HepG2 (cell line): ENCODE results near the gene PSMD8. TPM values are rescaled to one million over a fixed set of nuclear protein-coding genes. Genes with fewer than 3 reads are reported as not detected.

Experiments
- ATAC-seq: fragments of 200-7000 bp; cut with Tn5 transposase; 3 replicates; pipeline ENCODE4 v1.9.1; 2020; ENCODE audit warnings: mild to moderate bottlenecking, moderate library complexity
- BruUV-seq: library from RNA; stranded (reverse); fragments of 400-500 nt; replicated peaks from 2 replicates; lab custom pipeline; 2021; lab: Mats Ljungman, UMichigan
- CTCF ChIA-PET: fragments of 300-600 bp; formaldehyde crosslinking; extraction: SDS; loops from one replicate; lab custom pipeline; 2021; ENCODE audit warnings: low total read pairs, inconsistent platforms, low intra/inter-chr PET ratio; lab: Yijun Ruan, JAX
- POLR2A ChIA-PET: fragments of 350-600 bp; sonication (Branson Sonifier 250); formaldehyde crosslinking; loops from one replicate; lab custom pipeline; 2020; ENCODE audit warnings: antibody characterized with exemption, inconsistent platforms; lab: Yijun Ruan, JAX
- DNase-seq: peaks from one replicate; pipeline ENCODE4 v3.0.0-alpha.2; 2015; ENCODE audit warnings: low spot score
- FAIRE-seq: peaks from 3 replicates; lab custom pipeline; 2011; peaks lifted over from hg19 to GRCh38; lab: Jason Lieb, UNC
- H2AFZ ChIP-seq: one replicate; pipeline ENCODE4 v1.6.1; 2011; ENCODE audit warnings: low read length, inconsistent platforms
- H3K27ac ChIP-seq: fragments of 300-600 bp; 3 replicates; pipeline ENCODE4 v1.8.0; 2011; ENCODE audit warnings: mixed run types, mild to moderate bottlenecking, mixed read lengths, low read length, inconsistent platforms; ENCODE audit not compliant: insufficient read depth; ENCODE audit errors: extremely low read length
- H3K27me3 ChIP-seq, 2 experiments: fragments of 200-600 bp in 1 of 2; 2 replicates in 1 of 2; 3 replicates in 1 of 2; pipeline versions ENCODE4 v1.6.0 to v1.8.0; 2011; ENCODE audit warnings: low read length in 2 of 2, mild to moderate bottlenecking in 2 of 2, moderate library complexity in 2 of 2, inconsistent platforms in 1 of 2; ENCODE audit not compliant: insufficient read depth in 2 of 2, control insufficient read depth in 1 of 2
- H3K36me3 ChIP-seq, 2 experiments: fragments of 200-600 bp in 1 of 2; replicated peaks in 1 of 2; 2 replicates in 1 of 2; 3 replicates in 1 of 2; pipeline versions ENCODE4 v1.5.1 to v1.8.0; 2011; ENCODE audit warnings: low read length in 2 of 2, inconsistent platforms in 1 of 2; ENCODE audit not compliant: insufficient read depth in 2 of 2, control insufficient read depth in 1 of 2
- H3K4me1 ChIP-seq: 2 replicates; pipeline ENCODE4 v1.5.1; 2012; ENCODE audit warnings: low read length, inconsistent platforms; ENCODE audit not compliant: insufficient read depth
- H3K4me2 ChIP-seq: 2 replicates; pipeline ENCODE4 v1.6.0; 2011; ENCODE audit warnings: low read depth, low read length, inconsistent platforms
- H3K4me3 ChIP-seq, 3 experiments: fragments of 200-600 bp in 1 of 3; sonication (generic), shearing (Covaris generic) in 1 of 3; replicated peaks in 1 of 3; 2 replicates each; pipeline ENCODE4 v1.5.1; 2011 to 2016; ENCODE audit warnings: low read length in 3 of 3, inconsistent platforms in 2 of 3, low read depth in 2 of 3, mild to moderate bottlenecking in 2 of 3, control low read depth in 1 of 3, mixed read lengths in 1 of 3; ENCODE audit not compliant: insufficient read depth in 1 of 3
- H3K79me2 ChIP-seq: one replicate; pipeline ENCODE4 v1.6.1; 2011; ENCODE audit warnings: low read length, inconsistent platforms; ENCODE audit not compliant: insufficient read depth
- H3K9ac ChIP-seq: 2 replicates; pipeline ENCODE4 v1.6.0; 2011; ENCODE audit warnings: mild to moderate bottlenecking, low read depth, low read length, inconsistent platforms; ENCODE audit not compliant: insufficient read depth
- H3K9me3 ChIP-seq: 2 replicates; pipeline ENCODE4 v1.5.1; 2012; ENCODE audit warnings: mild to moderate bottlenecking, low read length
- H4K20me1 ChIP-seq: 2 replicates; pipeline ENCODE4 v1.6.0; 2011; ENCODE audit warnings: inconsistent platforms, mild to moderate bottlenecking, low read length, moderate library complexity; ENCODE audit not compliant: insufficient read depth
- GABPA ChIP-seq, 2 experiments: IDR thresholded peaks; 2 replicates each; pipeline ENCODE4 v1.6.1; 2011 to 2016; ENCODE audit warnings: low read depth in 2 of 2, low read length in 1 of 2, missing biosample characterization in 1 of 2, missing genetic modification characterization in 1 of 2
- GABPB1 ChIP-seq: IDR thresholded peaks from 2 replicates; pipeline ENCODE4 v1.6.1; 2016; ENCODE audit warnings: mild to moderate bottlenecking, missing genetic modification reagents, moderate library complexity, missing compliant biosample characterization
- HOXA3 ChIP-seq: sonication (generic); formaldehyde crosslinking; IDR thresholded peaks from 2 replicates; pipeline ENCODE4 v1.5.0; 2020; ENCODE audit warnings: missing genetic modification reagents
- JDP2 ChIP-seq: sonication (generic); formaldehyde crosslinking; IDR thresholded peaks from 2 replicates; pipeline ENCODE4 v1.8.1; 2022; ENCODE audit warnings: missing genetic modification reagents, borderline replicate concordance
- KAT8 ChIP-seq: IDR thresholded peaks from 2 replicates; pipeline ENCODE4 v1.6.1; 2016; ENCODE audit warnings: missing genetic modification reagents, missing compliant biosample characterization
- MAX ChIP-seq: IDR thresholded peaks from 2 replicates; pipeline ENCODE4 v1.6.1; 2012; ENCODE audit warnings: inconsistent platforms
- MTA1 ChIP-seq: sonication (generic); formaldehyde crosslinking; IDR thresholded peaks from 2 replicates; pipeline ENCODE4 v1.4.0; 2020; ENCODE audit warnings: missing genetic modification reagents, mild to moderate bottlenecking, borderline replicate concordance
- NR2C2 ChIP-seq: sonication (generic); formaldehyde crosslinking; IDR thresholded peaks from 2 replicates; pipeline ENCODE4 v1.4.0; 2020; ENCODE audit warnings: missing genetic modification reagents, mild to moderate bottlenecking, moderate library complexity, borderline replicate concordance
- RFX1 ChIP-seq: fragments of 450-650 bp; IDR thresholded peaks from 2 replicates; pipeline ENCODE4 v1.6.1; 2017
- SP1 ChIP-seq, 2 experiments: fragments of 450-650 bp in 1 of 2; sonication (generic) in 1 of 2; formaldehyde crosslinking in 1 of 2; IDR thresholded peaks; 2 replicates each; pipeline versions ENCODE4 v1.4.0 to v1.6.1; 2016 to 2020; ENCODE audit warnings: missing genetic modification reagents in 1 of 2
- THAP11 ChIP-seq: IDR thresholded peaks from 2 replicates; pipeline ENCODE4 v1.6.1; 2016; ENCODE audit warnings: missing biosample characterization, missing genetic modification reagents
- WIZ ChIP-seq: sonication (generic); formaldehyde crosslinking; IDR thresholded peaks from 2 replicates; pipeline ENCODE4 v1.5.1; 2020; ENCODE audit warnings: mild to moderate bottlenecking, missing genetic modification reagents
- ZBTB38 ChIP-seq: sonication (generic); formaldehyde crosslinking; IDR thresholded peaks from 2 replicates; pipeline ENCODE4 v1.5.1; 2020; ENCODE audit warnings: mild to moderate bottlenecking, missing genetic modification reagents
- ZFX ChIP-seq: sonication (generic); formaldehyde crosslinking; IDR thresholded peaks from 2 replicates; pipeline ENCODE4 v1.4.0; 2020; ENCODE audit warnings: mild to moderate bottlenecking, low read depth, missing genetic modification reagents, moderate library complexity
- ZNF501 ChIP-seq: sonication (generic); formaldehyde crosslinking; IDR thresholded peaks from 2 replicates; pipeline ENCODE4 v1.5.1; 2020; ENCODE audit warnings: mild to moderate bottlenecking, moderate library complexity, missing genetic modification reagents
- ZNF746 ChIP-seq: sonication (generic); formaldehyde crosslinking; IDR thresholded peaks from 2 replicates; pipeline ENCODE4 v1.8.0; 2022; ENCODE audit warnings: mild to moderate bottlenecking, missing genetic modification reagents
- WGBS: methylation state at CpG from one replicate; pipeline ENCODE4 v1.1.6; 2017; ENCODE audit warnings: low lambda C conversion rate; 5-methylcytosine and 5-hydroxymethylcytosine counted together
- in situ Hi-C: cut with HindIII; loops from 2 replicates; pipeline ENCODE4 v1.10.0; 2017; ENCODE audit warnings: low pct_unique_long_range_greater_than_20kb; ENCODE audit not compliant: extremely low pct_ligation_motif_present
- intact Hi-C: fragments of 100-400 bp; cut with micrococcal nuclease; formaldehyde crosslinking; loops from one replicate; pipeline ENCODE4 v1.10.0; 2022; ENCODE audit not compliant: unreplicated experiment
- polyA plus RNA-seq, 8 experiments: library from polyadenylated mRNA; depleted of rRNA in 3 of 8; stranded (reverse) in 7 of 8; unstranded in 1 of 8; fragments of >200 nt; fragmentation: Illumina TruSeq in 4 of 8; extraction: Trizol in 4 of 8; gene quantifications; 2 replicates each; pipeline versions ENCODE4 v1.2.1 to v1.2.3, GENCODE V29; 2011 to 2016; ENCODE audit warnings: low read depth in 4 of 8, missing spikeins in 1 of 8, mixed read lengths in 1 of 8; ENCODE audit not compliant: insufficient read depth in 1 of 8
- total RNA-seq, 5 experiments: library from RNA; depleted of rRNA; stranded (reverse); fragments of >200 nt; fragmentation: Illumina TruSeq; extraction: Trizol; gene quantifications; 2 replicates each; pipeline ENCODE4 v1.2.3, GENCODE V29; 2016; ENCODE audit warnings: low read depth in 1 of 5
- TF ChIP-seq, protein P1 (sequence below): sonication (generic); formaldehyde crosslinking; IDR thresholded peaks from 2 replicates; pipeline ENCODE4 v1.4.0; 2020; ENCODE audit warnings: missing genetic modification reagents
- TF ChIP-seq, protein P2 (sequence below): sonication (generic); formaldehyde crosslinking; IDR thresholded peaks from 2 replicates; pipeline ENCODE4 v1.5.1; 2020; ENCODE audit warnings: mild to moderate bottlenecking, missing genetic modification reagents, moderate library complexity

PSMD8 gene
- total and polyA plus RNA-seq, 2 of the 13 experiments (the other 11 are each of a cell fraction or from before 2014, with no cell fraction given), result 162 to 296 TPM

DNA sequence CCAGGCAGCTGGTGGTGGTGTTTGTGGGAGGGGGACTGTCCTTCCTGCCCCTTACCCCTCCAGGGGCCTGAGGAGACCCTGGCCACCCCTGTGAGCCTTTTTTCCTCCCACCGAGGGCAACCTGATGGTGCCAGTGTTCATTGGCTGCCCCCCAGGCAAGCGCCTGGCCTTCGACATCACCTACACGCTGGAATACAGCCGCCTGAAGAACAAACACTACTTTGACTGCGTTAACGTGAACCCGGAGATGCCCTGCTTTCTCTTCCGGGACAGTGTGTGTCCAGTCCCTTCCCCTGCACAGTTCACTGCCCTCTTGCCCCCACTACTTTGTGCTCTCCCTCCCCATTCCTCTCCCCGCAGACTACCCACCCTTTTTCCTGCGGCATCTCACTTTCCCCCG is 7.3 kb upstream of the PSMD8 start:
- Histone ChIP-seq H2AFZ (no peak overlapping the region), H3K4me2 (peak overlapping the region; percentile 56), H3K27ac (no peak overlapping the region), H3K9ac (no peak overlapping the region), H3K27me3 (peaks cover 0 to 6% of the 10 kb centered on the region in 2 experiments; a peak in 1 of 5 replicates), H4K20me1 (no peaks in the 10 kb centered on the region), H3K4me3 (peak overlapping the region in 1 of 3 experiments; percentile 36; a peak in 1 of 6 replicates), H3K36me3 (no peaks in the 10 kb centered on the region), H3K79me2 (no peaks in the 10 kb centered on the region), H3K4me1 (peaks cover 40% of the 10 kb centered on the region), H3K9me3 (no peaks in the 10 kb centered on the region)
- no peak for FAIRE-seq
- intact Hi-C loops, result no loop called here
- peak; percentile 33; the same call in 2 of the 3 replicates for ATAC-seq
- TF ChIP-seq ZBTB38 (CRISPR knock-in tag), result 0 out of 2 replicates have a peak, but pooled peaks have one; percentile 21
- TF ChIP-seq MAX, result no peak
- 0 out of 2 replicates have a peak, but pooled peaks have one; percentile 17 for TF ChIP-seq MTA1 (CRISPR knock-in tag)
- 0 out of 2 replicates have a peak, but pooled peaks have one; percentile 46 for TF ChIP-seq WIZ
- TF ChIP-seq GABPB1 (CRISPR knock-in tag), result peak; percentile 81
- 0 out of 2 replicates have a peak, but pooled peaks have one; percentile 17 for TF ChIP-seq HOXA3 (CRISPR knock-in tag)
- no peak for TF ChIP-seq SP1 (IDR thresholded peaks at IDR 0.05)
- TF ChIP-seq SP1 (CRISPR knock-in tag; IDR thresholded peaks at IDR 0.05), result no peak
- TF ChIP-seq KAT8 (CRISPR knock-in tag), result peak; percentile 65; the same call in 1 of the 2 replicates
- TF ChIP-seq JDP2 (CRISPR knock-in tag), result no peak
- TF ChIP-seq ZFX (CRISPR knock-in tag), result 0 out of 2 replicates have a peak, but pooled peaks have one; percentile 26
- peak; percentile 97 for TF ChIP-seq NR2C2 (CRISPR knock-in tag)
- TF ChIP-seq GABPA (IDR thresholded peaks at IDR 0.05; ENCODE audit: low read depth, low read length), result peak; percentile 74
- TF ChIP-seq GABPA (CRISPR knock-in tag; IDR thresholded peaks at IDR 0.05; ENCODE audit: low read depth), result peak; percentile 91
- peak; percentile 34; the same call in 1 of the 2 replicates for TF ChIP-seq ZNF746 (CRISPR knock-in tag)
- TF ChIP-seq, protein P1, sequence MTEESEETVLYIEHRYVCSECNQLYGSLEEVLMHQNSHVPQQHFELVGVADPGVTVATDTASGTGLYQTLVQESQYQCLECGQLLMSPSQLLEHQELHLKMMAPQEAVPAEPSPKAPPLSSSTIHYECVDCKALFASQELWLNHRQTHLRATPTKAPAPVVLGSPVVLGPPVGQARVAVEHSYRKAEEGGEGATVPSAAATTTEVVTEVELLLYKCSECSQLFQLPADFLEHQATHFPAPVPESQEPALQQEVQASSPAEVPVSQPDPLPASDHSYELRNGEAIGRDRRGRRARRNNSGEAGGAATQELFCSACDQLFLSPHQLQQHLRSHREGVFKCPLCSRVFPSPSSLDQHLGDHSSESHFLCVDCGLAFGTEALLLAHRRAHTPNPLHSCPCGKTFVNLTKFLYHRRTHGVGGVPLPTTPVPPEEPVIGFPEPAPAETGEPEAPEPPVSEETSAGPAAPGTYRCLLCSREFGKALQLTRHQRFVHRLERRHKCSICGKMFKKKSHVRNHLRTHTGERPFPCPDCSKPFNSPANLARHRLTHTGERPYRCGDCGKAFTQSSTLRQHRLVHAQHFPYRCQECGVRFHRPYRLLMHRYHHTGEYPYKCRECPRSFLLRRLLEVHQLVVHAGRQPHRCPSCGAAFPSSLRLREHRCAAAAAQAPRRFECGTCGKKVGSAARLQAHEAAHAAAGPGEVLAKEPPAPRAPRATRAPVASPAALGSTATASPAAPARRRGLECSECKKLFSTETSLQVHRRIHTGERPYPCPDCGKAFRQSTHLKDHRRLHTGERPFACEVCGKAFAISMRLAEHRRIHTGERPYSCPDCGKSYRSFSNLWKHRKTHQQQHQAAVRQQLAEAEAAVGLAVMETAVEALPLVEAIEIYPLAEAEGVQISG (CRISPR knock-in tag), result peak; percentile 28
- TF ChIP-seq RFX1, result no peak
- TF ChIP-seq THAP11, result peak; percentile 51; the same call in 1 of the 2 replicates
- TF ChIP-seq ZNF501 (CRISPR knock-in tag), result 0 out of 2 replicates have a peak, but pooled peaks have one; percentile 21
- TF ChIP-seq, protein P2, sequence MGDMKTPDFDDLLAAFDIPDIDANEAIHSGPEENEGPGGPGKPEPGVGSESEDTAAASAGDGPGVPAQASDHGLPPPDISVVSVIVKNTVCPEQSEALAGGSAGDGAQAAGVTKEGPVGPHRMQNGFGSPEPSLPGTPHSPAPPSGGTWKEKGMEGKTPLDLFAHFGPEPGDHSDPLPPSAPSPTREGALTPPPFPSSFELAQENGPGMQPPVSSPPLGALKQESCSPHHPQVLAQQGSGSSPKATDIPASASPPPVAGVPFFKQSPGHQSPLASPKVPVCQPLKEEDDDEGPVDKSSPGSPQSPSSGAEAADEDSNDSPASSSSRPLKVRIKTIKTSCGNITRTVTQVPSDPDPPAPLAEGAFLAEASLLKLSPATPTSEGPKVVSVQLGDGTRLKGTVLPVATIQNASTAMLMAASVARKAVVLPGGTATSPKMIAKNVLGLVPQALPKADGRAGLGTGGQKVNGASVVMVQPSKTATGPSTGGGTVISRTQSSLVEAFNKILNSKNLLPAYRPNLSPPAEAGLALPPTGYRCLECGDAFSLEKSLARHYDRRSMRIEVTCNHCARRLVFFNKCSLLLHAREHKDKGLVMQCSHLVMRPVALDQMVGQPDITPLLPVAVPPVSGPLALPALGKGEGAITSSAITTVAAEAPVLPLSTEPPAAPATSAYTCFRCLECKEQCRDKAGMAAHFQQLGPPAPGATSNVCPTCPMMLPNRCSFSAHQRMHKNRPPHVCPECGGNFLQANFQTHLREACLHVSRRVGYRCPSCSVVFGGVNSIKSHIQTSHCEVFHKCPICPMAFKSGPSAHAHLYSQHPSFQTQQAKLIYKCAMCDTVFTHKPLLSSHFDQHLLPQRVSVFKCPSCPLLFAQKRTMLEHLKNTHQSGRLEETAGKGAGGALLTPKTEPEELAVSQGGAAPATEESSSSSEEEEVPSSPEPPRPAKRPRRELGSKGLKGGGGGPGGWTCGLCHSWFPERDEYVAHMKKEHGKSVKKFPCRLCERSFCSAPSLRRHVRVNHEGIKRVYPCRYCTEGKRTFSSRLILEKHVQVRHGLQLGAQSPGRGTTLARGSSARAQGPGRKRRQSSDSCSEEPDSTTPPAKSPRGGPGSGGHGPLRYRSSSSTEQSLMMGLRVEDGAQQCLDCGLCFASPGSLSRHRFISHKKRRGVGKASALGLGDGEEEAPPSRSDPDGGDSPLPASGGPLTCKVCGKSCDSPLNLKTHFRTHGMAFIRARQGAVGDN, result peak; percentile 53
- WGBS, result 30% methylated on average over 9 of the region's 12 CpGs
- in situ Hi-C loops, result no loop called here
- no TSS peak for BruUV-seq
- ChIA-PET POLR2A (no interaction called here), CTCF (no interaction called here)
- no peak for DNase-seq
